NCI-H82 treated with DMSO at 0.1 percent for 48 hours (cell line): ENCODE data around the gene SAMD14.

ENCODE experiments used
- DNase-seq: peaks from one replicate; lab custom pipeline; 2025; ENCODE audit not compliant: unreplicated experiment; lab: John Stamatoyannopoulos, UW

SAMD14 gene

DNA sequence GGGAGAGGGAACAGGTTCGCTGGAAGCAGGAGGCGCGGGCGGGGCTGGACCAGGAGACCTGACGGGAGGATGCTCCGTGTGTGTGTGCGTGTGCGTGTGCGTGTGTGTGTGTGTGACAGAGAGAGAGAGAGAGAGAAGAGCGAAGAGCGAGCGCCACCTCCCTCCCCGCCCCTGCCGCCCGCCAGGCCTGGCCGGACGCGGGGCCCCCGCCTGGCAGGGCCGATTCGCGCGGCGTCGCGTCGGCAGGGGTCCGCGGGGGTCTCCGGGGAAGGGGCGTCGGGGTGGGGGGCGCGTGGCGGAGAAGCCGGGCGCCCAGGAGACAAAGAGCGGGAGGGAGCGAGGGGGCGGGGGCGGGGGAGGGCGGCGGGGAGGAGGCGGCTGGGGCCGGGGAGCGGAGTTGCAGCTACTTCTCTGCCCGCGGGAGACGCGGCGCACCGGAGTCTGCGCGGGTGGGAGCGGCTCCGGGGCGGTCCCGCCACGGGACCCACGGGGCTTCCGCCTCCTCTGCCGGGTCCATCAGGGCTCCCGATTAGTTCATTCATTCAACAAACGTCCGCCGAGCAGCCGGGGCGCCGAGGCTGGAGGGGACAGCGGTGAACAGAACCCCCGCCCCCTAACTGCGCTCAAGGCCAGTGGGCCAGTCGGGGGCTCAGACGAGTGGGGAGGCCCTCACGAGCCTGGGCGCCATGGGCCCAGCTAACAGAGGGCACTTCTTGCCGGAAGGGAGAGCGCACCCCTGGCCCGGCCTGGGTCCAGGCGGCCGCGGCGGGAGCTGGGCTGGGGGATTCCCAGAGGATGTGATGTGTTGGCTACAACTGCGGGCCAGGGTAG, at the start of gene SAMD14:
TSS of gene SAMD14 (minus strand) at position 433 of the 831 bp plus-strand sequence. CDS start 5,201 bp downstream, outside the sequence.
- no peak for DNase-seq

DNA sequence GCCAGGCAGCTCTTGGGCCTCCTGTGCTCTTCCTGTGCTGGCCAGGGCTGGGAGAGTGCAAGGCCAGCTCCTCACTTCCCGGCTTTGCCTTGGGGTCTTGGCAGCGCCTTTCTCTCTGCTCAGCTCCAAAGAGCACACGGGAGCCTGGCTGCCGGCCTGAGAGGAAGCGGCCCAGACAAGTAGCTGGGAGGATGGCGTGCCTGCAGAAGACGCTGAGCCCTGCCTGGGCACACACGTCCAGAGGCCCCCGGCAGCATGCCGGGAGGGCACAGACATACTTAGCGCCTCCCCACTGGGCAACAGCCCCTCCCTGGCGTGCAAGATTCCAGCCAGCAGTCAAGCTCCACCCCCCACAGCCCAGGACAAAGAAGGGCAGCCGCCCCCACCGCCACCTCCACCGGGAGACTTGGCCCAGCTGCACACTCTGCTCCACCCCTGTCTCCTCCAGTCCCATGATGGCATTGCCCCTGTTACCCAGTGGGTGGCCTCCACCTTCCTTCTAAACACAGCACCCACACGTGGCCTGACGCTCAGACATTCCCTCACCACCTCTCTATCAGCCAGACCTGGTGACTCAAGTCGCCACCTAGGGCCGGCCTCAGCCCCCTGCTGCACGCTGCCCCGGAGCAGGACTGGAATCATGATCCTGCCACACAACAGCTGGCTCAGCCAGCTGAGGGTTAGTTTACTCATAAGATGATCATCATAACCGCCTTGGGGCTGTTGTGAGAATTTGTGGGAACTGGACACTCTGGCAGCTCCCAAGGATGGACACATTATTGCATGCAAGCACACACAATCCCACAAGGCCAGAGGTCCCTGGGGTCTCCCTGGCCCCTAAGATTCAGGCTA, 48.2 kb upstream of the SAMD14 start:
- peak; percentile 37 for DNase-seq

DNA sequence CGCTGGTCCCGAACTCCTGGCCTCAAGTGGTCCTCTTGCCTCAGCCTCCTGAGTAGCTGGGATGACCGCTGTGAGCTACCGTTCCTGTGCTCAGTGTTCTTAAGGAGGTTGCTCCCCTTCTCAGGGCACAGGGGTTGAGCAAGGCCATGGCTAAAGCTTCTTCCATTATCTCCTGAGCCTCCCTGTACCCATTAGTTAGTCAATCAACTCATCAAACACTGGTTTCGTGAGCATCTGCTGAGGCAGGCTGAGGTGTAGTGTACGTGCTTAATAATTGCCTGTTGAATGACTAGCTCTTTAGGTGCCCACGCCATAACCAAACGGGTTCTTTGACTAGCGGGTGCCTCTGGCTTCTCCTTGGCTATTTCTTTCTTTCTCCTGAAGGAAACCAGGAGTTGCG, 47.5 kb upstream of the SAMD14 start:
- no peak for DNase-seq

DNA sequence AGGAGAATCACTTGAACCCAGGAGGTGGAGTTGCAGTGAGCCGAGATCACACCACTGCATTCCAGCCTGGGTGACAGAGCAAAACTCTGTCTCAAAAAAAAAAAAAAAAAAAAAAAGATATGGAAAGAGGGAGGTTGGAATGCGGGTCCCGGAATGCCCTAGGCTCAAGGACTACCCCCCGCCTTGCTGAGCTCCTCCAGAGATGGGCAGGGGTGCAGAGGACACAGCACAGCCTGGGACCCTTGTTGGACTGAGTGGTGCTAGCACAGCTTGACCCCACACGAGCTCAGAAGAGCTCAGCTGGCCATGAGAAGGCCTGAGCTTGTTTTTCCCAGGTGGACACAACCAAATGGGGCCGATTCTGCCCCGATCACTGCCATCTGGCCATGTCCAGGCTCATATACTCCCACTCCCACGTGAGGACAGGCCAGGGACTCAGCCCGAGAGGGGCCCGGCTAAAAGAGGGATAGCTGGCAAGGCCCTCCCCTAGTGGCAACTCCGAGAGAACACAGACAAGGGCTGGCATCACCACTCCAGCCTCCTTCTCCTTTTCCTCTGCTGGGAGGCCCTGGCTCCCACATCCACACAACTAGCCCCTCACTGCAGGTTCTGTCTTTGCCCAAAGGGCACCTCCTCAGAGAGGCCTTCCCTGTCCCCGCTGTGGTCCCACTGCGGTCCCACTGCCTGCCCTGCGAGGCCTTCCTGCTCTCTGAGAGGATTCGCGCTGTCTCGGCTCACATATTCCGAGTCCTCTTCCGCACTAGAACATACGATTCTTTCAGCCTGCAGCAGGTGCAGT, 46.8 kb upstream of the SAMD14 start:
- DNase-seq: no peak

DNA sequence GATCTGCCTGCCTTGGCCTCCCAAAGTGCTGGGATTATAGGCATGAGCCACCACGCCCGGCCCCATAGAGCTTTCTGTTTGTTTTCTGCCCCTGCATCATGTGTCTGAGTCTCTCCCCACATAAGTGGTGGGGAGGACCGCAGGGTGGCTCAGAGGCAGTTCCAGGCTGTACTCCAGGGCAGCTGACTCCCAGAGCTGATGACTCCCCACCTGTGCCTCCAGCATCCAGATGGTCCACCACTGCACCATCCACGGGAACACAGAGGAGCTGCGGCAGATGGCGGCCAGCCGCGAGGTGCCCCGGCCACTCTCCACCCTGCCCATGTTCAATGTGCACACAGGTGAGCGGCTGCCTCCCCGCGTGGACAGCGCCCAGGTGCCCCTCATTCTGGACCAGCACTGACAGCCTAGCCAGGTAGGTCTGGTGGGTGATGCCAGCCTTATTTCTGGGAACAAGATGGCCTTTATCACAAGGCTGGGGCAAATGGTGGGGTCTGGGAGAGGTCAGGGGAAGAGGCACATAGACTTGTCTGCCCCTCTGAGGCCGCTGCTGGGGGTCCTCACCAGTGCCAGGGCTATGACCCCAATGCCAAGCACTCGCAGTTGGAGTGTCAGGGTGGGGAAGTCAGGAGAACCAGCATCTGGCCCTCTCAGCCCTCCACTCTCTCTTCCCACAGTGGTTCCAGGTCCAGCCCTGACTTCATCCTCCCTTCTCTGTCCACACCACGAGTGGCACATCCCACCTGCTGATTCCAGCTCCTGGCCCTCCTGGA, 45.3 kb upstream of the SAMD14 start:
- DNase-seq: no peak

DNA sequence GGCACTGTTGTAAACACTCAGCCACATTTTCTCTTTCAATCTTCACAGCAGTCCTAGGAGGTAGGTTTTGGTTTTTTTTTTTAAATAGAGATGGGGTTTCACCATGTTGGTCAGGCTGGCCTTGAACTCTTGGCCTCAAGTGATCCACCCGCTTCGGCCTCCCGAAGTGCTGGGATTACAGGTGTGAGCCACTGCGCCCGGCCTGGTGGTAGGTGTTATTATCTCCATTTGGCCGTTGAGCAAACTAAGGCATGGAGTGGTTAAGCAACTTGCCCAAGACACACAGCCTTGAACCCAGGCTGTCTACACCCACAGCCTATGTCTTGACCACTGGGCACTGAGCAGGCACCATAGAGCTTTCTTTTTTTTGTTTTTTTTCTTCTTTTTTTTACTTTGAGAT, 44.5 kb upstream of the SAMD14 start:
- DNase-seq: no peak

DNA sequence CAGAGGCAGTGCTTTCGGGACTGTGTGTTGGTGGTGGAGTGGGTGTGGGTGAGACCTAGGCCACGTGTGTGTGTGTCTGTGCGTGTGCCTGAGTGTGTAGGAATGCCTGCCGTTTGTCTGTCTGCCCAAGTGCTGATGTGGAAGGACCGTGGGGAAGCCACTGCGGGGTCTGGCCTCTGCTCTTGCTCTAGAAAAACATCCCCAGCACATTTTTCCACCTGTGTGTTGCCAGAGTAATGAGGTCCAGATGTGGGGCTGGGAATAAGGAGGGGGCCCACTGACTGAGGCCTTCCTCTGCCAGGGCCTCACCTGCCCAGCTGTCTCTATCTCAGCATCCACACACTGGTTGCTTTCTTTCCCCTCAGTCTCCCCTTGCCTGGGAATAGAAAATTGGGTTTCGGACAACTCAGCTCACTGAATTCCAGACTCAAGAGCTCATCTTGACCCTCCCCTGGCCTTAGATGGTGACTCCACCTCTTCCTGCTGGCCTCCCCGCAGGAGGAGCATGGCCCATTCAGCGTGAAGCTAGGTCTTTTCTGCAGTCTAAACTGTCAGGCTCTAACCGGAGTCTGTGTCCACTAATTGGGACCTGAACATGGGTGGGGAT, 43.5 kb upstream of the SAMD14 start:
- no peak for DNase-seq

DNA sequence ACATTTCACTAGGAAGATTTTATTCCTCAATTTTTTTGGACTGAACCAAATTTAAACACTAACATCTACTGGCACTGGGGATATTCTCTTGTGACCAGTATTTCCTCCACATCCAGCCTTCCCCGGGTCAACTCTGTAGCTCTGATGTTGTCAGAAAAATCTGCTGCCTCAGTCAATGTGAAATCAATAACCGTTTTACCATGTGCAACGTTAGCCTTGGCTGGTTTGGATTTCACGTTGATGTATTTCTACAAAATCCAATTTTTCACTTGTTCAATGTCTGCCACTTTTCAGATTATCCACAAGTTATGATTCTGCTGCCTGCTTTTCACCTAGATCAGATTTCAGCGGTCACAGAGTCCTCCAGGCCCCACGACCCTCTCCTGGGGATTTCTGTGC, 43.0 kb upstream of the SAMD14 start:
- no peak for DNase-seq

DNA sequence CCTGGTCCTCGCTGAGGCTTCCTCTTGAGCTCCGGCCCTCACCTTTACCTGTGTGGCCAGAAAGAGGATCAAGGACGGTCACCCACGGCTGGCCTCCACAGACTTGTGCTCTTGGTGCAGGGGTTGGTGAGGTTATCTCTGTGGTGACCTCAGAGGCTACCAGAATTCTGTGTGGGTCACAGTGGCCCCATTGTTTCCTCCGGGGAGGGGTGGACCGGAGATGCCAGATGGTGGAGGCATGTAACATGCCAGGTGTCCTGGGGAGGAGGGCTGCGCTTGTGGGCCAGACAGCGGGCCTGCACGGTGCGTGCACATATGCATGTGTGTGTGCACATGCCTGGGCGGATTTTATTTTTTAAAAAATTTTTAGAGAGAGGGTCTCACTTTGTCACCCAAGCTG, 42.2 kb upstream of the SAMD14 start:
- no peak for DNase-seq

DNA sequence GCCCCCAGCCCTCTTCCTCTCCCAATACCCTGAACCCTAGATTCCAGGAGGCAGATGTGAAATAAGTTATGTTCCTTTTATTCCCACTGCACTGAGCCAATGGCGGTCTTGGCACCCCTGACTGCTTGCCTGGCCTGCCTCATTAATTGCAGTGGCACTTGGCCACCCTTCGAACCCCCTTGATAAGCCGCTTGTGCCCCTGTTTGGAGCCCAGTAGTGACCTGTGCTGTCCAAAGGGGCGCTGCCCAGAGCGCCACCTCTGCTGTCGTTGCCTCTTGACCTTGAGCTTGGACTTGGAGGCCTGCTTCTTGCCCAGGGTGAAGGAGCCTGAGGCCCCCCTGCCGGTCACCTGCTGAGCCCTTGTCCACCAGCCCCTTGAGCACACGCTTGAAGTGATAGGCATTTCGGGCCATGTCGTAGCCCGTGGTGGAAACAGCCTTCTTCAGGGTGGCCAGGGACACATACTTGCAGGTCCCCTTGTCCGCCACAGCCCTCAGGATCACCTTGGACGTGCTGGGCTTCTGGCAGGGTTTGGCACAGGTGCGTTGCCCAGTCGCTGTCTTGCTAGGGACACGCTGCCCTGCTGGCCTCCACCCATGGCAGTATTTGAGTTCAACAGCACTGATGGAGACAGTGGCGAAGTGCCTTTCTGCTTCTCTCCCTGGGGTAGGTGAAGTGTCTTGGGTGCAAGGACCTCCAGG, 41.6 kb upstream of the SAMD14 start:
- DNase-seq: no peak

DNA sequence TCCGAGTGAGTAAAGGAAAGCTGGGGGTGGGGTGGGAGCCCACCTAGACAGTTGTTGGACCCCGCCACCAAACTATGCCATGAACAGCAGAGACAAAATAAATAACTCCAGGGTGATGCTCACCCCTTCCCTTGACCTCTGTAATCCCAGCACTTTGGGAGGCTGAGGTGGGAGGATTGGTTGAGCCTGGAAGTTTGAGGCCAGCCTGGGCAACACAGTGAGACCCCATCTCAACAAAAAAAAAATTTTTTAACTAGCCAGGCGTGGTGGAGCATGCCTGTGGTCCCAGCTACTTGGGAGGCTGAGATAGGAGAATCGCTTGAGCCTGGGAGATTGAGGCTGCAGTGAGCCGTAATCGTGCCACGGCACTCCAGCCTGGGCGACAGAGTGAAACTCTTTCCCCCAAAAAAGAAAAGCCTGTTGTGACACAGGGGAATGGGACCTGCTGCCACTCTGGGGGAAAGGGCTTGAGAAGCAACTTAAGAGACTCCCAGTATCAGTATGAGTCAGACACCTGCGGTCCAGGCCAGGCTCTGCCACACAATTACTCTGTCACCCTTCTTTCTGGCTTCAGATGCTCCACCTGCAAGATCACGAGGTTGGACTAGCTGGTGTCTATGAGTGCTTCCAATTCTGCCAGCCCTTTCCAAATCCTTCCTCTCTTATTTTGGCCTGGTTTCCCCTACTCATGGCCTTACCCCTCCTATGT, 40.9 kb upstream of the SAMD14 start:
- no peak for DNase-seq

DNA sequence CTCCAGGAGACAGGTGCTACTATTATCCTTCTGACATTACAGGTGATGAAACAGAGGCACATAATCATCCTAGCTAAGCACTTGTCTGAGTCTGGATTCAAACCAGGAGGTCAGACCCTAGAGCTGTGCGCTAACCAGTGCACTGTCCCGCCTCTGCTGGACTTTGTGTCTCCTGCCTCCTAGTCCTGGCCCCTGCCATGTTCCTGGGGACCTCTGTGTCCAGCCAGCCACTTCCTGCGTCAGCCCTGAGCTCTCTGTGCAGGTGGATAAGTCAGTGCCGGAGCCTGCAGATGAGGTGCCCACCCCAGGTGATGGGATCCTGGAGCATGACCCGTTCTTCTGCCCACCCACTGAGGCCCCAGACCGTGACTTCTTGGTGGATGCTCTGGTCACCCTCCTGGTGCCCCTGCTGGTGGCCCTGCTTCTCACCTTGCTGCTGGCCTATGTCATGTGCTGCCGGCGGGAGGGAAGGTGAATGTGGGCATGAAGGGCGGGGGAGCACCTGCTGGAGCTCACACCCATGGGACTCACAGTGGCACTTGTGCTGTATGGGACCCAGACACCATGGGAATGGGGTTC, 40.0 kb upstream of the SAMD14 start:
- no peak for DNase-seq

DNA sequence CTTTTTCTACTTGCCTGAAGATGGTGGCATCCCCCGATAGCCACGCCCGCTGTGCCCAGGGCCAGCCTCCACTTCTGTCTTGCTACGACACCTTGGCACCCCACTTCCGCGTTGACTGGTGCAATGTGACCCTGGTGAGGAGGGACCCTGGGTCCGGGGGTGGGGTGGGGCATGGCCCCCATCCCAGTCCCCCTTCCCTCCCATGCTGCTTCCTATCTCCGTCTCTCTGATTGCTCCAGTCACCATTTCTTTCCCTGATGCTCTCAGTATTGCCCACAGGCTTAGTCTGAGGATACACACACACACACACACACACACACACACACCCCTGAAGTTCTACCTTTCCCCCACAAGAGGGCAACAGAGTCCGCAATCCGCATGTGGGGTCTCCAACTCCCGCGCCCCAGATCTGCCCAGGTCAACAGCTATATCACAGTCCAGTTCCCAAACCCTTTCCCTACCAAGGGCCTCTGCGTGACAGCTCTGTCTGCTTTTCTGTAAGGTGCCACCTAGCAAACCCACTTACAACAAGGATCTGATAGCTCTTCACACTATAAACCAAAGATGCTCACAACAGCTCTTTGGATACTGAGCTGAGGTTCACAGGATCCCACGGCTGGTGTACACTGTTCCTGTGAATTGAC, 39.3 kb upstream of the SAMD14 start:
- peak; percentile 54 for DNase-seq

DNA sequence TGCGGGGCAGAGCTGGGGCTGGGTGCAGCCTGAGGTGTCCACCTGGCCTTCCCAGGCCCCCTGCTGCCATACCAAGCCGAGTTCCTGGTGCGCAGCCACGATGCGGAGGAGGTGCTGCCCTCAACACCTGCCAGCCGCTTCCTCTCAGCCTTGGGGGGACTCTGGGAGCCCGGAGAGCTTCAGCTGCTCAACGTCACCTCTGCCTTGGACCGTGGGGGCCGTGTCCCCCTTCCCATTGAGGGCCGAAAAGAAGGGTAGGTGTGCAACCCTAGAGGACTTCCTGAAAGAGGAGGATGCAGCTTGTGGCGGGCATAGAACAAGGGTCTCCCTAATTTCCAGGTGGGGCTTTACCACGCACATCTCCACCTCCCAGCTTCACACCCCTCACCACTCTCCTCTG, 38.4 kb upstream of the SAMD14 start:
- no peak for DNase-seq

DNA sequence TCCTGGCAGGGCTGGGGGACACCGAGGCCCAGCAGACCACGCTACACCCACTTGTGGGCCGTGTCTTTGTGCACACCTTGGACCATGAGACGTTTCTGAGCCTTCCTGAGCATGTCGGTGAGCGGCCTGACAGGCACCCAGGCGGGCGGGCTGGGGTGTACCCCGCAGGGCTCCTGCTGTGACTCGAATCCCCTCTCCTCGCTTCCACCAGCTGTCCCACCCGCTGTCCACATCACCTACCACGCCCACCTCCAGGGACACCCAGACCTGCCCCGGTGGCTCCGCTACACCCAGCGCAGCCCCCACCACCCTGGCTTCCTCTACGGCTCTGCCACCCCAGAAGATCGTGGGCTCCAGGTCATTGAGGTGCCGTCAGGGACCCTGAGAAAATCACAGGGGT, 37.4 kb upstream of the SAMD14 start:
- DNase-seq: no peak

DNA sequence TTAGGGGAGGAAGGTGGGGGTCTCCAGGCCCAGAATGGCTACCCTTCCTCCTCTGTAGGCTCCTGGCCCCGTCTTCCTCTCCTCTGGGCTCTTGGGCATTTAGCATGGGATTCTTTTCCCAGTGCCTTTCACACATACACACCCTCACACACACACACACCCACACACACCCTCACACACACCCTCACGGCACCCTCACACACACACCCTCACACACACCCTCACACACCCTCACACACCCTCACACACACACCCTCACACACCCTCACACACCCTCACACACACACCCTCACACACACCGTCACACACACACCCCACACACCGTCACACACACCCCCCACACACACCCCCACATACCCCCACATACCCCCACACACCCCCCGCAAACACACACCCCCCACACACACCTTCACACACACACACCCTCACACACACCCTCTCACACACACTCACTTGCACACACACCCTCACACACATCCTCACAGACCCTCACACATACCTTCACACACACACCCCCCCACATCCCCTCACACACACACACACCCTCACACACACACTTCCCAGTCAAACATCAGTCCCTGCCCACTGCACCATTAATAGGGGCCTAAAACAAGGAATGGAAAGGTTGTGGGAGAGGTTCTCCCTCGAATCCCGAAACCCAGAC, 36.7 kb upstream of the SAMD14 start:
- no peak for DNase-seq

DNA sequence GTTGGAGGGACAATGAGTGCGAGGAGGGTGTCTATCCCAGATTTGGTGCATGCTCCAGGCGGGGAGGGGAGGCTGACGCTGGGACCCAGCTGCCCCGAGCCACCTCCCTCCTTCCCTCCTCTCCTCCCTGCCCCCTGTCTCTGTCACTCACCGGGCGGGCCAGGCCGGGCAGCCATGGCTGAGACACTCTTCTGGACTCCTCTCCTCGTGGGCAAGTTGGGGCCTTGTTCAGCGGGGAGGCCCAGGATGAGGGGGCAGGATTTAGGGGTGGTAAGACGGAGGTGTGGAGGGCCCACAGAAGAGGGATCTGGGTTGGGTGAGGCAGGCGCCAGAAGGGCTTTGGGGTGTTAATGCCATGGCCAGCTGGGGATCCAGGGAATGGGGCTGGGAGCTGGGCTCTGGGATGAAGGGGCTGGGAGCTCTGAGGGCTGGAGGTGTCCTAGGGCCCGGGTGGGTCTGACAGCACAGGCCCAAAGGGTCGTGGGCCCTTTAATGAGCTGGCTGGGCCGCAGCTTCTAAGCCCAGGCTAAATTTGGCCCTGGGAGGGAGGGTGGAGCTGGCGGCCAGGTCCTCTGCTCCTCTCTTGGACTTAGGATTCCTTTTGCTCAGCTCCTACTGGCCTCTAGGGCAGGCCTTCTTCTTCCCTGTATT, 36.0 kb upstream of the SAMD14 start, which contains the start of gene SGCA:
TSS of gene SGCA (plus strand) at position 139 of the 651 bp plus-strand sequence. CDS start at position 175, 36 bp downstream.
- DNase-seq: no peak
